Caco-2 (cell line): ENCODE measurements around the gene ALPK3. TPM values are rescaled to one million over a fixed set of nuclear protein-coding genes. Genes with fewer than 3 reads are reported as not detected.

Experiments used
- BruUV-seq: library from RNA; stranded (reverse); fragments of 400-500 nt; replicated peaks from 2 replicates; lab custom pipeline; 2021; lab: Mats Ljungman, UMichigan
- CTCF ChIA-PET: fragments of 300-600 bp; sonication (Branson Sonifier 250); formaldehyde crosslinking; loops from one replicate; lab custom pipeline; 2022; ENCODE audit warnings: antibody characterized with exemption; lab: Charles Lee
- POLR2A ChIA-PET: fragments of 300-600 bp; sonication (Branson Sonifier 250); formaldehyde crosslinking; loops from one replicate; lab custom pipeline; 2022; ENCODE audit warnings: antibody characterized with exemption; lab: Charles Lee
- DNase-seq, 2 experiments: peaks; one replicate each; pipeline versions ENCODE4 v3.0.0 to v3.0.0-alpha.2; 2020 to 2022
- H3K27me3 ChIP-seq: replicated peaks from 2 replicates; pipeline ENCODE4 v1.6.0; 2011; ENCODE audit warnings: low read length; ENCODE audit not compliant: control insufficient read depth, insufficient read depth
- H3K36me3 ChIP-seq: 2 replicates; pipeline ENCODE4 v1.5.1; 2011; ENCODE audit warnings: low read length; ENCODE audit not compliant: control insufficient read depth, insufficient read depth
- H3K4me1 ChIP-seq: fragments of 250-450 bp; sonication (Bioruptor Pico); 2 replicates; pipeline ENCODE4 v1.5.1; 2020; ENCODE audit warnings: mild to moderate bottlenecking
- H3K4me3 ChIP-seq: 2 replicates; pipeline ENCODE4 v1.5.1; 2011; ENCODE audit warnings: low read depth, mild to moderate bottlenecking, control low read depth, low read length
- H3K9me3 ChIP-seq: fragments of 250-450 bp; sonication (Bioruptor Pico); 2 replicates; pipeline ENCODE4 v1.5.1; 2020; ENCODE audit warnings: mild to moderate bottlenecking, moderate library complexity
- H3K27ac Mint-ChIP-seq: one replicate; pipeline ENCODE4 v1.8.0; 2022; ENCODE audit warnings: mixed read lengths; ENCODE audit not compliant: unreplicated experiment
- H3K27me3 Mint-ChIP-seq: one replicate; pipeline ENCODE4 v1.8.0; 2022; ENCODE audit warnings: mixed read lengths; ENCODE audit not compliant: insufficient read depth, unreplicated experiment
- H3K36me3 Mint-ChIP-seq: one replicate; pipeline ENCODE4 v1.8.0; 2022; ENCODE audit warnings: mild to moderate bottlenecking, mixed read lengths; ENCODE audit not compliant: insufficient read depth, unreplicated experiment
- H3K4me1 Mint-ChIP-seq: one replicate; pipeline ENCODE4 v1.8.0; 2022; ENCODE audit warnings: low read depth, mixed read lengths; ENCODE audit not compliant: unreplicated experiment
- H3K4me3 Mint-ChIP-seq: one replicate; pipeline ENCODE4 v1.8.0; 2022; ENCODE audit warnings: mild to moderate bottlenecking, moderate library complexity, mixed read lengths; ENCODE audit not compliant: unreplicated experiment
- H3K9me3 Mint-ChIP-seq: one replicate; pipeline ENCODE4 v1.8.0; 2022; ENCODE audit warnings: mixed read lengths; ENCODE audit not compliant: unreplicated experiment
- intact Hi-C: fragments of 100-400 bp; cut with micrococcal nuclease; formaldehyde crosslinking; loops from one replicate; pipeline ENCODE4 v1.10.0; 2022; ENCODE audit not compliant: unreplicated experiment
- total RNA-seq: library from RNA; stranded (reverse); gene quantifications from 2 replicates; pipeline ENCODE4 v1.2.3, GENCODE V29; 2022
- TF ChIP-seq, protein P1 (sequence below), 2 experiments: fragments of 200-600 bp in 1 of 2; IDR thresholded peaks; 1 replicate in 1 of 2; 2 replicates in 1 of 2; pipeline versions ENCODE4 v1.5.1 to v1.8.0; 2011 to 2022; ENCODE audit warnings: antibody characterized with exemption in 1 of 2, control low read depth in 1 of 2, inconsistent platforms in 1 of 2, low read depth in 1 of 2, low read length in 1 of 2, mild to moderate bottlenecking in 1 of 2, moderate library complexity in 1 of 2; ENCODE audit not compliant: insufficient read depth in 1 of 2, severe bottlenecking in 1 of 2, unreplicated experiment in 1 of 2

ALPK3 gene
- total RNA-seq, 1 experiment from 2014 or later = 0.43 TPM

DNA sequence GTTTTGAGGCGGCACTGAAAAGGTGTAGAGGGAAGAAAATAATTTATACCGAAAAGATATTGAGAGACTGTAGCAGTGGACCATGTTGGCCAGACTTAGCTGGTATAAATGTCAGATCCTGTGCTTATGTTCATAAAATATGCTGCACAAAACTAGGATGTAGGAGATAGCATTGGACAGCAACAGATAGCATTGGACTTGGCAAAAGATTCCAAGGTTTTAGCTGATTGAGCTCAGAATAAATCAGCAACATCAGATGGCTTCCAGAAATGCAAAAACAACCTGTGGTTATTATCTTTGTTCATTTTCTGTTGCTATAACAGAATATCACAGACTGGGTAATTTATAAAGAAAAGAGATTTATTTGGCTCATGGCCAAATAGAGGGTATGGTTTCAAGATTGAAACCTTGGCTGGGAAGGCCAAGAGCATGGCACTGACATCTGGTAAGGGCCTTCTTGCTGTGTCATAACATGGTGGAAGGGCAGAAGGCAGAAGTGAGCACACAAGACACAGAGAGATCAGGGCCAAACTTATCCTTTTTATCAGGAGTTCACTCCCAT lies 102.0 kb downstream of the ALPK3 start:
- intact Hi-C loops = no loop called here
- ChIA-PET CTCF (no interaction called here), POLR2A (no interaction called here)
- BruUV-seq = no TSS peak
- Mint-ChIP-seq H3K27ac (no peak overlapping the region), H3K36me3 (no peaks in the 10 kb centered on the region), H3K27me3 (no peaks in the 10 kb centered on the region), H3K4me3 (no peak overlapping the region), H3K9me3 (no peaks in the 10 kb centered on the region), H3K4me1 (peaks cover 13% of the 10 kb centered on the region)
- Histone ChIP-seq H3K9me3 (no peaks in the 10 kb centered on the region), H3K4me1 (peaks cover 19% of the 10 kb centered on the region), H3K36me3 (no peaks in the 10 kb centered on the region), H3K4me3 (no peak overlapping the region), H3K27me3 (no peaks in the 10 kb centered on the region; the same call in 1 of the 2 replicates)
- TF ChIP-seq, protein P1, sequence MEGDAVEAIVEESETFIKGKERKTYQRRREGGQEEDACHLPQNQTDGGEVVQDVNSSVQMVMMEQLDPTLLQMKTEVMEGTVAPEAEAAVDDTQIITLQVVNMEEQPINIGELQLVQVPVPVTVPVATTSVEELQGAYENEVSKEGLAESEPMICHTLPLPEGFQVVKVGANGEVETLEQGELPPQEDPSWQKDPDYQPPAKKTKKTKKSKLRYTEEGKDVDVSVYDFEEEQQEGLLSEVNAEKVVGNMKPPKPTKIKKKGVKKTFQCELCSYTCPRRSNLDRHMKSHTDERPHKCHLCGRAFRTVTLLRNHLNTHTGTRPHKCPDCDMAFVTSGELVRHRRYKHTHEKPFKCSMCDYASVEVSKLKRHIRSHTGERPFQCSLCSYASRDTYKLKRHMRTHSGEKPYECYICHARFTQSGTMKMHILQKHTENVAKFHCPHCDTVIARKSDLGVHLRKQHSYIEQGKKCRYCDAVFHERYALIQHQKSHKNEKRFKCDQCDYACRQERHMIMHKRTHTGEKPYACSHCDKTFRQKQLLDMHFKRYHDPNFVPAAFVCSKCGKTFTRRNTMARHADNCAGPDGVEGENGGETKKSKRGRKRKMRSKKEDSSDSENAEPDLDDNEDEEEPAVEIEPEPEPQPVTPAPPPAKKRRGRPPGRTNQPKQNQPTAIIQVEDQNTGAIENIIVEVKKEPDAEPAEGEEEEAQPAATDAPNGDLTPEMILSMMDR (IDR thresholded peaks at IDR 0.05; ENCODE audit: insufficient read depth in 1 of 2, low read depth in 1 of 2, low read length in 1 of 2, severe bottlenecking in 1 of 2, unreplicated experiment in 1 of 2) = no peak
- DNase-seq = no peak

DNA sequence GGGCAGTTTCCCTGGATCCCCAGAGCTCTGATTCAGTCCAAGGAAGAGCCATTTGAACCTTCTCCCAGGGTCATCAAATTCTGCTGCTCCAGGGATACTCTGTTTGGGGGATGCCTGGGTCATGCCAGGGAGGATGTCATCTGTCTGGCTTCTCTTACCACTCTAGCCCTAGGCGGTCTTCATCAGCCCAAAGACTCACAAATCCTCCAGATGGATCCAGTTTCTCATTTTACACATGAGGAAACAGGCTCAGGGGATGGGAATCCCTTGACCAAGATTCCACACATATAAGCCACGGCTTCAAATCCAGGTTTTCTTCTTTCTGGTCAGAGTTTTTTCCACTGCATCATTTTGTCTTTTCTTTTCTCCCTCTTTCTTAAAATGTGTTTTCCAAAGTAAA lies 104.0 kb downstream of the ALPK3 start:
- POLR2A ChIA-PET = no interaction called here

DNA sequence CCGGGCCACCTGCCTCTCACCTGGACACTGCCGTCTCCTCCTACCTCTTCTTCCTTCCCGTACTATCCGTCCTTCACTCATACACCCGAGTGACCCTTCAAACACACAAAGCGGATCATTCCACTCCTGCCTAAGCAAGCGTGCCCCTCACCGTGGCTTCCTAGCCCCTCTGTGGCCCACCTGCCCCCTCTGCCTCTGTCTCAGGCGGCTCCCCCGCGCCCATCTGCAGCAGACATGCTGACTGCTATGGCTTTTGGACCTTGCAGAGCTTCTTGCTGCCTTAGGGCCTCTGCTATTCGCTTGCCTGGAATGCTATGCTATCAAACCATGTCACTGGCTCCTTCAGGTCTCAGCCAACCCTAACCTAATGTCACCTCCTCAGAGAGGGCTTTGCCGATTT lies 105.4 kb downstream of the ALPK3 start:
- no peaks in the 10 kb centered on the region for H3K27me3 Mint-ChIP-seq
- no peak overlapping the region for H3K4me3 Mint-ChIP-seq
- H3K4me1 ChIP-seq = peaks cover 12% of the 10 kb centered on the region; the same call in 1 of the 2 replicates
- H3K4me3 ChIP-seq = no peak overlapping the region
- intact Hi-C loops = loop anchor here (10.0 kb wide), 2 partner anchors 178 to 208 kb away; partner anchors contain the start of genes SEC11A and ZNF592
- CTCF ChIA-PET = no interaction called here
- no peaks in the 10 kb centered on the region for H3K9me3 Mint-ChIP-seq
- no peaks in the 10 kb centered on the region for H3K36me3 Mint-ChIP-seq
- H3K36me3 ChIP-seq = no peaks in the 10 kb centered on the region
- DNase-seq = no peak
- H3K9me3 ChIP-seq = no peaks in the 10 kb centered on the region
- no peaks in the 10 kb centered on the region for H3K27me3 ChIP-seq
- TF ChIP-seq, protein P1 (IDR thresholded peaks at IDR 0.05; ENCODE audit: insufficient read depth in 1 of 2, low read depth in 1 of 2, low read length in 1 of 2, severe bottlenecking in 1 of 2, unreplicated experiment in 1 of 2) = no peak
- POLR2A ChIA-PET = no interaction called here
- H3K4me1 Mint-ChIP-seq = no peaks in the 10 kb centered on the region
- H3K27ac Mint-ChIP-seq = no peak overlapping the region
- no TSS peak for BruUV-seq

More for the DNA sequence above, 104.0 kb downstream of the ALPK3 start:
- DNase-seq = no peak
- no peak overlapping the region for H3K4me3 ChIP-seq
- no peaks in the 10 kb centered on the region for H3K27me3 Mint-ChIP-seq
- no peak overlapping the region for H3K4me3 Mint-ChIP-seq
- H3K27ac Mint-ChIP-seq = no peak overlapping the region
- no peaks in the 10 kb centered on the region for H3K9me3 ChIP-seq
- no peaks in the 10 kb centered on the region for H3K36me3 Mint-ChIP-seq
- peaks cover 12% of the 10 kb centered on the region; the same call in 1 of the 2 replicates for H3K4me1 ChIP-seq
- no peaks in the 10 kb centered on the region for H3K9me3 Mint-ChIP-seq
- H3K36me3 ChIP-seq = no peaks in the 10 kb centered on the region
- no peaks in the 10 kb centered on the region for H3K4me1 Mint-ChIP-seq
- H3K27me3 ChIP-seq = no peaks in the 10 kb centered on the region
- TF ChIP-seq, protein P1 (IDR thresholded peaks at IDR 0.05; ENCODE audit: insufficient read depth in 1 of 2, low read depth in 1 of 2, low read length in 1 of 2, severe bottlenecking in 1 of 2, unreplicated experiment in 1 of 2) = no peak
- no TSS peak for BruUV-seq
- intact Hi-C loops = loop anchor here (10.0 kb wide), 2 partner anchors 176 to 206 kb away; partner anchors contain the start of genes SEC11A and ZNF592
- CTCF ChIA-PET = no interaction called here

Other genes starting within 250 kb of the ALPK3 start
- 12.7 and 12.9 TPM in 2 replicates for gene ZSCAN2, start 216.3 kb upstream of the ALPK3 start, total RNA-seq
- gene WDR73, start 163.1 kb upstream of the ALPK3 start, total RNA-seq = 32.5 and 32.7 TPM in 2 replicates
- gene NMB, start 159.2 kb upstream of the ALPK3 start, total RNA-seq = 7.5 and 8.6 TPM in 2 replicates
- 200 and 211 TPM in 2 replicates for gene SEC11A, start 101.2 kb upstream of the ALPK3 start, total RNA-seq
- gene ZNF592, start 68.8 kb upstream of the ALPK3 start, total RNA-seq = 29.1 and 30.6 TPM in 2 replicates
- gene SLC28A1, start 67.3 kb downstream of the ALPK3 start, total RNA-seq = not detected in 2 replicates
- 25.2 and 32.0 TPM in 2 replicates for gene PDE8A, start 164.5 kb downstream of the ALPK3 start, total RNA-seq